Stimulated activated CD8-positive, alpha-beta memory T cell treated with anti-CD3 and anti-CD28 coated beads, Interleukin-2, amount 100 ng/mL, for 1 hour (primary cell): ENCODE data around the gene DNAH7.
"Not testable (repeated sequence)": the region's sequence is repeated elsewhere in the genome, so short reads cannot be mapped to it uniquely, and the experiment has no call there.

Source experiments
- DNase-seq, 2 donors: peaks; one replicate each; pipeline ENCODE4 v3.0.0-alpha.2; 2020; ENCODE audit warnings: low read depth in 2 of 2

DNAH7 gene

DNA sequence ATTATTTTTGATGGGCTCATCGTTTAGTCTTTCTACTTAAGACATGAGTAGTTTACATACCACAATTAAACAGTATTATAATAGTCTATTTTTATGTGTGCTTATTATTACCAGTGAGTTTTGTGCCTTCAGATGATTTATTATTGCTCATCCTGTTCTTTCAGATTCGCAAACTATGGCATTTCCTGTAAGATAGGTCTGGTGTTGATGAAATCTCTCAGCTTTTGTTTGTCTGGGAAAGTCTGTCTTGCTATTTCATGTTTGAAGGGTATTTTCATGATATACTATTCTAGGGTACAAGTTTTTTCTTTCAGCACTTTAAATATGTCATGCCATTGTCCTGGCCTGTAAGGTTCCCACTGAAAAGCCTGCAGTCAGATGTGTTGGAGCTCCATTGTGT lies 101.3 kb downstream of the DNAH7 start:
- no peak for DNase-seq

DNA sequence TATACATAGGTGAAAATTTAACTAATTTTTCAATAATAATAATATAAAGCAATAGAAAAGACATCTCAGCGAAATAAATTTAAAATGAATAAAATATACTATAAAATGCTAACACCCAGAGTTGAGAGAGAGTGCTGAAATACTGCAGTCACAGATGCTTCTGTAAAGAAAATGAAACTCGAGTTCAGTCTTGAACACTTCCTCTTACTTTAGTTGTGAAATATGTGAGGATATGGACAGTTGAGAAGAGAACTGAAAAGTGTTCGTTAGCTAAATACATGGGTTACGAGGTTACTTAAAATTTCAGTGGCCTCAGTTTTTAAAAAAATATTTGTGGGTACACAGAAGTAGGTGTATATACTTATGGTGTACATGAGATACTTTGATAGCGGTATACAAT lies 106.8 kb downstream of the DNAH7 start:
- DNase-seq: no peak

DNA sequence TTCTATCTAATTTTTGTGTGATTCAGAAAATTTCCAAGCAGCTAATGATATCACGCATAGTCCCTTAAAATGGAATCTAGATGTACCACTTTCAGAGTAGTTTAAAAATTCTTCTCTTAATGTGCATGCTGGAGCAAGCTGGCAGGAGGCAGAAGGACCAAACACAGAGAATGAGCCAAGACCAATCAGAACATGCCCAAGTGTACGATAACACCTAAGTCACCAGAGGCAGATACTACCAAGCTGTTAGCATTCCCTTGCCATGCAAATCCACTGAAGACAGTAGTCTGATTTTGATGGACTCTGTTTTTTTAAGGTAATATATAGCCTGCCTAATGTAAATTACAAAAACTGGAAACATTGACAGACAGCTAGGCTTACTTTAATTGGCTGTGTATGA lies 109.3 kb downstream of the DNAH7 start:
- no peak for DNase-seq

DNA sequence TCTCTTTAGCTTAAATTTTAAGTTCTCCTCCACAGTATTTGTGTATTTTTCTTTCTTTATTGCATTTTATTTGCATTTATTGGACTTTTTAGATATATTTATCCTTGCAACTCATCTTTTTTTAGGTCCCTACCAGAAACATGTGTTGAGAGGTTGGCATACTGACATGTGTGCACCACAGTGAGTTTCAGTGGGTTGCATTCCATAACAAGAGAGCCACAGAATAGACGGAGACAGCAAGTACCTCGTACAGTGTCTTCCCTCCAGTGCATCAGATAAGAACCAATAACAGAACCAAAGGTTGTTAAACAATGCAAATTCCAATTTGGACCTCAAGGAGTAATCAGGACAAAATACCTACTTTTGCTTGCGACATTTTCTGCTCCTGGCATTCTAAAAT lies 111.9 kb downstream of the DNAH7 start:
- no peak for DNase-seq

DNA sequence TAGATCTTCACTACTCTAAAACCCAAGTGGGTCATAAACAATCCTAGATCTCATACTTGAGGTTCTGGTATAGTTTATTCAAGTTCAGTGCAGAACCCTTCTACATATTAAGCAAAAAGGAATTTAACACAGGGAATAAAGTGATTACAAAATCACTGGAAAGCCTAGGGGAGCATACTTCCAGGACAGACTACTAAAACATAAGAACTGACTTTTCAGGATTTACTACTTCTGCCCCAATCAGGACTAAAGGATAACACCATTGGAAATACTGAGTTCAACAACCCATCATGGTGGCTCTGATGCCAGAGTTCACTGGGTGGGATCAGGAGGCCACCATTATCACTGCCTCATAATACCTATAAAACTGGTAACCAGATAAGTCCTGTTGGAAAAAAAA lies 123.6 kb downstream of the DNAH7 start:
- no peak for DNase-seq

DNA sequence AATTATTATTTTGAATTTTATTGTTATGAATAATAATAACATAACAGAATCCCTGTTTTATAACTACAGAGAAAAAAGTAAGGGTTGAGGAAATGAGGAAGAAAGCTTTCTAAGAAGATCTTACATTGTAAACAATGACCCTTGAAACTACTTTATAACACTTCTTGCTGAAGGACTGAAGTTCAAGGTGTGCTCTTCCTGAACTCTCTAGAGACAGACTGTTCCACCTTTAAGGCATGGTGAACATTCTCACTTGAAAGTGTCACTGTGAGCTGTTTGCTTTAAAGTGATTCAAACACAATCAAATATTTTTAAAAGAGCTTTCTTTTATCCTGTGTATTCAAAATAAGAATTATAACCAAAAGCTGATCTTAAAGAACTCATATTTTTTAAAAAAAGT lies 131.5 kb downstream of the DNAH7 start:
- no peak for DNase-seq

DNA sequence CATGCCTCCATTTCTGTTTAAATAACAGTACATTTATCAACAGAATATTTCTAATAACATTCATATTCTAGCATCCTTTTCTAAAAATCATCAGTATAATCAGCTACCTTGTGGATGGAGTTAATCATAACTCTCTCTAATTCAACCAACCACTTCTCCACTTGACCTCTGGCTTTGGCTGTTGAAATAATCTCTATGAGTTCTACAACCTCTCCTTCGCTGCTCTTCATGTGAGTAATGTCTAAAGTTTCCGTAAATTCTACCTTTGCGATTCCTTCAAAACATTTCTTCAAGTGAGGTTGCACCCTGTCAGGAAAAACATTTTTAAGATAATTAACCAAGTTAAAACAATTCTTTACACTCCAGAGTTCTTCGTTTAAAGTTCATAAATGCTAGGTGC lies 134.2 kb downstream of the DNAH7 start:
- DNase-seq: no peak

DNA sequence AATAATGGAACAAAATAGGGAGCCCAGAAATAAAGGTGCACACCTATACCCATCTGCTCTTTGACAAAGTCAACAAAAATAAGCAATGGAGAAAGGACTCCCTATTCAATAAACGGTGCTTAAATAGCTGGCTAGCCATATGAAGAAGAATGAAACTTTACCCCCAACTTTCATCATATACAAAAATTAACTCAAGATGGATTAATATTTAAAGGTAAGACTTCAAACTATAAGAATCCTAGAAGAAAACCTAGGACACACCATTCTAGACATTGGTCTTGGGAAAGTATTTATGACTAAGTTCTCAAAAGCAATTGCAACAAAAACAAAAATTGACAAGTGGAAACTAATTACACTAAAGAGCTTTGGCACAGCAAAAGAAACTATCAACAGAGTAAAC lies 139.1 kb downstream of the DNAH7 start:
- DNase-seq: no peak

DNA sequence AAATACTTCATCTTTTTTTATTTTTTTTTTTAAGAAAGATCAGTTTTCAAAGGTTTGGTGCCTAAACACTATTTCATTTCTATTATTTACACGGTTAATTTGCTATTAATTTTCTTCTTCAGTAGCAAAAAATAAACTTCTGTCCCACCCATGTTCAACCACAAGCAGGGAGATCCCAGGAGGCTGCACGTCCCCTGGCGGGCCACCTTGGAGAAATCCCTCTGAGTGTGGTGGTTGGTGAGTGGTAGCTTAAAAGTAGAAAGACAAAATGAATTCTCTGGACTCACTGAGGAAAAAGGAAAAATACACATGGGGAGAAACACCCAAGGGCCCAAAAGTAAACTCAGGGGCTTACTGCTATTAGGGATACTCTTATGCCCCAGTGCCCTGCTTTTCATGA lies 143.5 kb downstream of the DNAH7 start:
- no peak for DNase-seq

DNA sequence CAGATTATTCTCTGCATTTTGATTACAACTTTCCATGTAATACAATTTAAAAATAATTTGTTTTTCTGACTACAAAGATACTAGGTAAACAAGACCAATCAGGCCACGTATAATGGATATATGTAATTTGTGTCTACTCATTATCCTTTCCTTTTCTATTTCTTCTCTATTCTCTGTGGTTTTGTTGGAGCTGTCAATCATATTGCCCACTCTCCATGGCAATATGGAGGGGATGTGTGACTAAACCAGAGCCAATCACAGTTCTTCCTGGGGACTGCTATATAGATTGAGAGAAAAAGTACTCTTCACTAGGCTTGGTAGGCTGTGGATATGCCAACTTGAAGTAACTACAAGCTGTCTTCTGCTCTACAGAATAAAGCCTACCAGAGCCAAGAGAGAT lies 144.7 kb downstream of the DNAH7 start:
- no peak for DNase-seq

DNA sequence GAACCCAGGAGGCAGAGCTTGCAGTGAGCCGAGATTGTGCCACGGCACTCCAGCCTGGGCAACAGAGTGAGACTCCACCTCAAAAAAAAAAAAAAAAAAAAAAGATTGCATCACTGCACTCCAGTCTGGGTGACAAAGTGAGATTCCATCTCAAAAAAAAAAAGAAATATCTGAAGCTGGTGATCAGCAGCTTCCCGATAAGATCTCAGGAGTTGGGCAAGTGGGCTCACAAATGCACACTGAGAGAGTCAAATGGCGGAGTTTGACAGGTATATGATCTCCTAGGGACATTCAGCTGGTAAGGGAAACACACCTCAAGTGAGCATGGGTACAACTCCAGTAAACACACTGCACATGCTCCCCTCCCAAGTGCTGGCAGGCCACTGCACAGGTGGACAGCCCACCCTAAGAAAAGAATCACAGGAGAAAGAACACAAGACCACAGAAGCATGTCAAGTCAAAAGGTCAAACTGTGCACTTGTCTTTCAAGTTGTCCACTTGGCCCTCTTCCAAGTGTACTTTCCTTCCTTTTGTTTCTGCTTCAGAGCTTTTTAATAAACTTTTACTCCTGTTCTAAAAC lies 151.5 kb downstream of the DNAH7 start:
- DNase-seq: not testable (repeated sequence)

DNA sequence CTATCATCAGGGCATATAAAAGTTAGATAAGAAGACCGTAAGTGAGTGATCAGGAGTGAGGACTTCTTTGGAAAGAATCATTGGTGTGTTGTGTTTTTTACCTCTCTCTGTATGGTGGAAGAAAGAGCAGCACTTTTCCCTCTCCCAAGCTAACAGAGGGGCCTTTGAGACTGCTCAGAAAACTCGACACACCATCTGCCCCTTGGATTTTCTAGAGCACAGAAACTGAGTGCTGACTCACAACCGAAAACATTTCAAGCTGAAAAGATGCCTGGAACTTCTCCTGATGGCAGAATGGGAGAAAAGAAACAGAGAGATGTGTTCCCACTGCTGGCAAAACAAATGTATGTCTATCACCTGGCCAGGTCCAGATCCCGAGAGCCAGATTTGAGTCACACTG lies 156.6 kb downstream of the DNAH7 start:
- DNase-seq: no peak

DNA sequence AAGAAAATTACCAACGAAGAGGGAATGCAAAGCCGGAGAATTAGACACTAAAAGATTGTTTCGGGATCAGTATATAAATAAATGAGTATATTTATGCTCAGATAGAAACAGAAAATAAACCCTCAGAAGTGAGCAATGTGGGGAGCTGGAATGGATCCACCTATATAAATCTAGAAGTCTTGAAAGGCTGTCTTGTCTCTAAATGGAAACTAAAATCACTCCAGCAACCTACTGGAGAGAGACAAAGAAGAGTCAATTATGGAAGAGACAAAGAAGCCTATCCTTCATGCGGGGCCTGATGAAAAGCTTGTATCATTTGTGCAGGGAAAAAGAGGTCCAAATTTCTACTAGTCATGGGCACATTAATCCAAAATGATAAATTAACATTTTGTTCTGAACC lies 158.1 kb downstream of the DNAH7 start:
- no peak for DNase-seq

DNA sequence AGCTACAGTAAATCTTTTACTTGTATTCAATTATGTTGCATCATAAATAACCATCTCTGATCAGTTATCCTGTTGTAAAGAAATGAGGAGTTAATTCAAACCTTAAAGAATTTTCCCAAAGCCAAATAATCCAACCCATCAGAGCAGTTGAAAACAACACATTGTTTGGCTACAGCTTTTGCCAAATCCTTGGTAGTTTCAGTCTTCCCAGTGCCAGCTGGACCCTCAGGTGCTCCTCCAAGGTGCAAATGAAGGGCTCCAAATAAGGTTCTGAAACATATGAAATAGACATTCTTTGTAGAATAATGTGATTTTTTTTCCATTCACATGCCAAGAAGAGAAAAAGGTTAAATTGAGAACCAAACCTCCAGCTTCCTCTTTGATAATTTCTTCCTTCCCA lies 158.7 kb downstream of the DNAH7 start:
- no peak for DNase-seq

DNA sequence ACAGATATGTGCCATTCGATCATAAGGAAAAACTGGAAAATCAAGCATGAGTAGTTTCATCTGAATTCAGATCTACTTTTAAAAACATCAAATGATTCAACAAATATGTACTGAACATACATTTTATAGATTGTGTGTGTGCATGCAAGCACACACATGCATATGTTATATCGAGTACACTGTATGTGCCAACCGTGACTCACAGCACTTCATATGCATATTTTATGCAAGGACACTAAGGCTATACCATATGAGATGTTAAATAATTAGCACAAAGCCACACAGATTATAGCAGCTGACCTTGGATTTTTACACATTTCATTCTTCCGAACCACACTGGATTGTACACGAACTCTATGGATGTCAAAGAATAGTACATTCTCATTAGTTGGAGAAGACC lies 161.2 kb downstream of the DNAH7 start:
- no peak for DNase-seq

DNA sequence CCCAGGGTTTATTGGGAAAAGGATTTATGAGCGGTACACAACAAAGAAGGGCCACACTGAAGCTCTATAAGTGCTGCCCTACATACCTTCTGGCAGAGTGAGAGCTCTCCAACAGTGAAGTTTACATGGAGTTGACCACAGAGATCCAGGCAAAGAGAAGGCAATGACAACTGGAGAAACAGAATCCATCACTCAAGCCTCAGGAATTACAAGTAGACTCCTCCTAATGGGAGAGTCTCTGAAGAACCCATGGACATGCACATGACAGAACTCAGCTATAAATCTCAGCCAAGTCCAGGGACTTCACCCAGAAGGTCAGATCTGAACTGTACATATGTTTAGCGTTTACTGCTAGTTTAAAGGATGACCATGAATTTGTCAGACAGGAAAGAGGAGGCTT lies 164.7 kb downstream of the DNAH7 start:
- no peak for DNase-seq

DNA sequence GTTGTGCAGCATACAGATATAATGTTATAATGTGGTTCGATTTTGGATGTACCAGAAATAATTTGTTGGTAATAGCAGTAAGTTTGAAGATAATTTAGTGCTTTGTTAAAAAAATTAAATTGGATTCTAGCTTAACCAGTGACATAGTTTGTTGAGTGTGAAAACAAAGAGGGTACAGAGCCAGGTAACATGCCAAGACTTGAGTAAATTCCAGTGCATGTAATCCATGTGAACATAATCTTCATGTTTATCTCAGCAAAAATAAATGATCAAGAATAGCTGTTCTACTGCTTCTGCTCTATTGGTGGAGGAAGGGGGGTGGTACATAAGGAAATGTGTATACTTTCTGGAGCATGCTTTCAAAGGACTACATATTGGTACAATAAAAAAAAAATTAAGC lies 165.8 kb downstream of the DNAH7 start:
- no peak for DNase-seq

DNA sequence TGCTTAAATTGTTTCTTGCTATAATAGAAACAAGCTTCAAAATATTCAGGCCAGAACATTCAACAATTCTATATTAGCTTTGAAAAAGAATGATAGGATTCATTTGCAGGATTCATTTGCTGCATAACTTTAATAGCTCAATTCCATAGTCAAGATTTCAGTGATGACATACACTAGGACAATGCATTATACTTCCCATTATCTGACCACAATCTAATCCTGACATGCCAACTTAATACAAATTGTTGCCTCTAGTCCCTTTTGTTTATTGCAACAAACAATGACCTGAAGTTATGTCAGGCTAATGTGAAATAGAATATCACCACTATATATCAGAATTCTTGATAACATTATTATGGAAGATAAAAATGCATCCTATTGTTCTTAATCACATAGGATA lies 169.4 kb downstream of the DNAH7 start:
- no peak for DNase-seq

DNA sequence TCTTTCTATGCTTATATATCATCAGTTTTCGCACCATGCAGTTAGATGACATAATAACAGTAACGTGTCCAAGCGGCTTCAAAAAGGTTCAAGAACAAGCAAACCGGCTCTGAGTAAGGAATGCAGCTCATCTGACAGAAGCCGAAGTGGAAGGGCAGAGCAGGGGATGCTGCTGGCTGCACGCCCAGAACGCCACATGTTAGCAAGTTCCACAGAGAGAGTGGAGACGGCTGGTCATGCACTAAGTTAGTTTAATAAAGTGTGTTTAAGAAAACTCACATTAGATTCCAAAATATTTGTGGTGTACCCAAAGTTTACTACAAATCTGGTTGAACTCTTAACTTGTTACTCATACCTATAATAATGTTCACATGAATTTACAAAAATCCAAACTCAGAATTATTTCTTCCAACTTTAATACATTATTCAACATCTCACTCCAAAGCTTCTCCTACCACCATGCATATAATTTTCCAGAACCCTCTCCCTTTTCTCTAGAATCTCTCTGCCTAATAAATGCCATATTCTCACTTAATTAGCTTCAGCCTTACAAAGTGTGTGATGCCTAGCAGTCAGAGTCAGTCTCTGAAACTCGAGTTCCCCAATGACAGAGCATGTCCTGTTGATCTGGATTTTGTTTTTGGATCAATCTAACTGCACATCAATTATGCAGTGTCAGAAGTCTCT lies 170.0 kb downstream of the DNAH7 start:
- no peak for DNase-seq

DNA sequence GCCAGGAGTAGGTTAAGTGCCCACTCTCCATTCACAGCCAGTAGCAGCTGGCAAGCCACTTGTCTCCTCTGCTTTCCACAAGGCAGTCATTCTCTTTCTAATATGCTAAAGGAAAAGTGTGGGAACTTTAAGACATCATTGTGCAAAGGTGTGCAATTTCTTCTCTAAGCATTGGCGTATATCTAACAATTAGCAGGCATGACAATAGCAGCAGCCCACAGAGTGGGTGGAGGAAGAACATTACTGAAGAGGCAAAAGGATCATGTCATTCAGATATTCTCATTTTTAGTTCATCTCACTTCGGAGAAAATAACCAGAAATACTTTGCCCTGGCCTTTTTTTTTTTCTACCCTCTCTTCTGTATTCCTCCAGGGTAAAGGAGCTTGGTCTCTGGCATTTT lies 177.6 kb downstream of the DNAH7 start:
- DNase-seq: no peak

DNA sequence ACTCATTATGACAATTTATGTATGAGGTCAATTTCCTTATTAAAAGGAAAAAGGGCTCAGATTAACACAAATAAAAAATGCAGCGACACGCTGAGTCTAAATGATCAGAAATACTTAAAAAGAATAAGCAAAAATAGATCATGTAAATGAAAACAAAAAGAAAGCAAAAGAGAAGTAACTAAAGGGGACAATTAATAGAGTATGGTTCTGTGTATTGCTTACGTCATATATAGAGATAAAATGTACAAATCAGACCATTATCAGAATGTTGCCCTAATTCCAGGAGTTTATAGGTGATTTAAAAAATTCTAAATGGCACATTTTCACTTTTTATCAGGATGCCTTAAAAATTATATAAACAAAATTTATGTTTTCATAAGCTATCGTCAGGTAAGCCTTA lies 189.5 kb downstream of the DNAH7 start:
- DNase-seq: no peak

DNA sequence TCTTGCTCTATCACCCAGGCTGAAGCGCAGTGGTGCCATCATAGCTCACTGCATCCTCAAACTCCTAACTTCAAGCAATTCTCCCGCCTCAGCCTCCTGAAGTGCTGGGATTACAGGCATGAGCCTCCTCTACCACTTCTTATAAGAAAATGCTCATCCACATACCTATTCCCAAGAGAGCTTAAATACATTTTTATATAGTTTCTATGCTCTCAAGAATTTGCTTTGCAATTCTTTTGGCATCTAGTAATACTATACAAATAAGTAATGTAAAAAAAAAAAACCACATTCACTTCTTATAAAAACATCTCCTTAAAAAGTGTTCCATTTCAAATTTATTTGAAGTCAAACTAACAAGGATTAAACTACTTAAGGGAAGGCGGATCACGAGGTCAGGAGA lies 197.3 kb downstream of the DNAH7 start:
- no peak for DNase-seq

DNA sequence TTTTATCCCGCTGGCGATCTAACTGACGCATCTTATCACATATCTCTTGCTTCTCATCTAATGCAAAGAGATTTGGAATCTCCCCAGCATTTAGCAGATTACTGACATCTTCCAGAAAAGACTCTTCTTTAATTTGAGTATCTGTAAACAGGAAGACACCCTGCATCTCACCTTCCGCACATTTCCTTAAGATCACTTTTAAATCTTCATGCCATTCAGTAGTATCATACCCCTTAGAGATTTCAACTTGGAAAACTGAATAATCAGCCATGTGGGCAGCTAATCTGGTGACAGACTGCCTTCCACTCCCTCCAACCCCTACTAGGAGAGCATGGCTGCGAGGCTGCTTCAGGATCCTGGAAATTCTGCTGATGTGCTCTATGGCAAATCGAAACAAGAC lies 204.3 kb downstream of the DNAH7 start:
- DNase-seq: no peak

DNA sequence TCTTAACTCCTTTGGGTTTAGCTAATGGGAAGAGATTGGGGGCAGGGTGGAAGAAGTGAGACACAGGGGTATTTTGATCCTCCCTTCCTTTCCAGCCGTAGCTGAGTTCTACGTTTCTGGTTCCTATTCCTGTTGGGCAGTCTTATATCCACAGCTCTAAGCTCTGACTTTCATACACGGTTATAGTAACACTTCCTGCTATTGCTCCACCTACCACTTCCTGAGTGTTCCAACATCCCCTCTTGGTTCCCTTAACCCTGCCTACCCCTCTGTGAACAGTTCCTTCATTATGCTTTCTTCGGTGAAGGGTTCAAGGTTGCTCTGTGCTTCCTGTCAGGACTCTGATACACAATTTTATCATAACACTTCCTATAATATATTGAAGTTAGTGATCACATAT lies 205.1 kb downstream of the DNAH7 start:
- DNase-seq: no peak
